ENCODE measurements around the gene SH3GL1.

SH3GL1 gene

DNA sequence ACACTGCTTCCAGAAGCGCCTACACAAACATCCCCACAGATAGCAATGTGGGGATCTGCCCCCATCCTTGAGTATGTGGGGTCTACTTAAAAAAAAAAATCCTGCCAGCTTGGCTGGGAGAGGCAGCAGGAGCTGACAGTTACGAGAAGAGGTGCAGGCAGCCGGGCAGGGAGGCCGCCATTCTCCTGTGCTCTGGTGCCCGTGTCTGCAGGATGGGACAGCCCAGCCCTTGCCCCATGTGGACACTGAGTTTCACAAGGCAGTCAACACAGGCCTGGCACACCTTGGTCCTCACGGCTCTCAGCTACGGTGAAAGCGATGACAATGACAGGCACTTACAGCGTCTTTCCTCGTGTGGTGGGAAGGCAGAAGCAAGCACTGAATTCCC lies 33.0 kb downstream of the SH3GL1 start:
- DNase-seq (ENCODE audit: extremely low spot score), result no peak
- CTCF ChIA-PET, result no interaction called here
- TF ChIP-seq, protein P1, sequence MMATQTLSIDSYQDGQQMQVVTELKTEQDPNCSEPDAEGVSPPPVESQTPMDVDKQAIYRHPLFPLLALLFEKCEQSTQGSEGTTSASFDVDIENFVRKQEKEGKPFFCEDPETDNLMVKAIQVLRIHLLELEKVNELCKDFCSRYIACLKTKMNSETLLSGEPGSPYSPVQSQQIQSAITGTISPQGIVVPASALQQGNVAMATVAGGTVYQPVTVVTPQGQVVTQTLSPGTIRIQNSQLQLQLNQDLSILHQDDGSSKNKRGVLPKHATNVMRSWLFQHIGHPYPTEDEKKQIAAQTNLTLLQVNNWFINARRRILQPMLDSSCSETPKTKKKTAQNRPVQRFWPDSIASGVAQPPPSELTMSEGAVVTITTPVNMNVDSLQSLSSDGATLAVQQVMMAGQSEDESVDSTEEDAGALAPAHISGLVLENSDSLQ (IDR thresholded peaks at IDR 0.05), result no peak
- no peak for TF ChIP-seq SP1 (IDR thresholded peaks at IDR 0.05)
- POLR2A ChIA-PET, result no interaction called here

DNA sequence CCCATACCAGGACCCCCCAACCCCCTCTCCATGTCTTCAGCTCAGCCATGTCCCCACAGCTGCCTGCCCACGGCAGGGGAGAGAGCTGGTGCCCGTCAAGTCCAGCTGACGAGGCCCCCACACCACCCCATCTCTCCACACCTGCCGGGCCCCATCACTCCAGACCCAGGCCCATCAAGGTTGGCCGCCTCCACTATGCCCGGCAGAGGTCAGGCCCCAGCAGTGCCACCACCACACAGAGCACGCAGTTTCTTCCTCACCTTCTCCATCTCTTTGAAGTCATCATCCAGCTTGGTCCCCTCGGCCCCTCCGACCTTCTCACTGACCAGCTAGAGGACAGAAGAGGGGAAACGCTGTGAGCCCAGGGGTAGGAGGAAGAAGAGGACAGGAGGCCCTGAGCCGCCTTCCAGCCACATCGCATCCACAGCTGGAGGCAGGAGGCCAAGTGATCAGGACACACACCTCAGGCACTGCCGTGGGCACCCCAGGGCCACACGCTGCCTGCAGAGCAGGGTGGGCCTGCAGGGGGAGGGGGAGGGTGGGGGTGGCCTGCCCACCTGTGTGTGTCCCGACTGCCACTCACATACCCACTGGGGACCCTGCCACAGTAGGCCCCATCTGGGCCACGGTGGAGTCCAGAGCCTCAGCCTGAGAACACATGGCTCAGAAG lies 33.5 kb downstream of the SH3GL1 start:
- CTCF ChIA-PET, result no interaction called here

DNA sequence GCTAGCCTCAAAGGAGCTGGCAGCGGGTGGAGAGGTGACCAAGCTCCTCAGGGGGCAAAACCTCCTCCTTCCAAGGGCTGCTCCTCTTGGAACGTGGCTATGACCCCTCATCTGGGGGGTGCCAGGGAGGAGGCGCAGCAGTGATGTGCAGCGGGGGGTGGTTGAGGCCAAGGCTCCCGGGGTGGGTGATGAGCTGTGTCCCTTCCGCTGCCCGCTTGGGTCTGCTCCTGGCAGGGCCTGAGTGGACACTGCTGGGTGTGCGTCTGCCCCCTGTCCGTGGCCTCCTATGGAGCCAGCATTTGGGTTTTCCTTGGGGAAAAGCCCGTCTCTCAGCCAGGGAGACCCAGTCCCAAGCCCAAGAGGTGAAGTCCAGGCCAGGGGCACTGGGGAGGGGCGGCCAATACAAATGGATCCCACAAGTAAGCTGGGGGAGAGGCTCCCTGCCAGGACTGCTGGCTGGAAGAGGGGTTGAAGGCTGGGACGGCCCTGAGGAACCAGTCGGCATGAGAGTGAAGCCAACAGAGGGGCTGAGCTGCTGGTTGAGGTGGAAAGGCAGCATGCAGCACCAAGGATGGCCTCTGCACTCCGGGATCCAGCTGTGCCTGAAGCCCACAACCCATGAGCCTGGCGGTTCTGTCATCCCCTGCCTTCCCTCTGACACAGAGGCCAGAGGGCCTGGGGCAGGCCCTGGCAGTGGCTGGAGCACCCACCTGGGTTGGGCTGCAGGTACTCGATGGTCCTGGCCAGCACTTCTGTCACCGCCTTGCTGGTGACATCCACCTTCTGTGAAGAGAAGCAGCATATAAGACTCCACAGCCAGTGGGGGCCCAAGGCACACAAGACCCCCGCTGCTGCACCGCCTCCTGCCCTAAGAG lies 34.3 kb downstream of the SH3GL1 start:
- TF ChIP-seq, protein P1 (IDR thresholded peaks at IDR 0.05), result no peak
- TF ChIP-seq TARDBP (IDR thresholded peaks at IDR 0.05) (no peak), FOXA1 (IDR thresholded peaks at IDR 0.05) (no peak), FOXM1 (IDR thresholded peaks at IDR 0.05; ENCODE audit: borderline replicate concordance) (no peak), ARNT (IDR thresholded peaks at IDR 0.05) (no peak), BHLHE40 (IDR thresholded peaks at IDR 0.05; ENCODE audit: borderline replicate concordance) (no peak), NFRKB (IDR thresholded peaks at IDR 0.05) (no peak)
- CTCF ChIA-PET, result interaction anchor here (1.4 kb wide), 1 partner anchor 13 kb away, joined by 6 read pairs; no protein-coding TSS in a partner anchor
- POLR2A ChIA-PET, result no interaction called here
- DNase-seq (ENCODE audit: extremely low spot score), result no peak

More for the DNA sequence above, 33.5 kb downstream of the SH3GL1 start:
- no peak for DNase-seq (ENCODE audit: extremely low spot score)
- no peak for TF ChIP-seq FOXM1 (IDR thresholded peaks at IDR 0.05; ENCODE audit: borderline replicate concordance)
- no peak for TF ChIP-seq FOXA1 (IDR thresholded peaks at IDR 0.05)
- no peak for TF ChIP-seq NFRKB (IDR thresholded peaks at IDR 0.05)
- no peak for TF ChIP-seq ELF4 (IDR thresholded peaks at IDR 0.05)
- no peak for TF ChIP-seq LEF1 (IDR thresholded peaks at IDR 0.05; ENCODE audit: borderline replicate concordance)
- TF ChIP-seq L3MBTL2 (conservative IDR thresholded peaks at IDR 0.05), result no peak
- TF ChIP-seq TARDBP (IDR thresholded peaks at IDR 0.05), result no peak
- no peak for TF ChIP-seq BHLHE40 (IDR thresholded peaks at IDR 0.05; ENCODE audit: borderline replicate concordance)
- TF ChIP-seq ARNT (IDR thresholded peaks at IDR 0.05), result no peak
- no peak for TF ChIP-seq SP1 (IDR thresholded peaks at IDR 0.05)
- no peak for TF ChIP-seq ZNF384 (IDR thresholded peaks at IDR 0.05)
- no peak for TF ChIP-seq SUZ12 (IDR thresholded peaks at IDR 0.05)
- no peak for TF ChIP-seq CTBP1 (IDR thresholded peaks at IDR 0.05; ENCODE audit: borderline replicate concordance)
- TF ChIP-seq, protein P1 (IDR thresholded peaks at IDR 0.05), result no peak
- TF ChIP-seq HDGF (IDR thresholded peaks at IDR 0.05; ENCODE audit: borderline replicate concordance), result no peak
- no peak for TF ChIP-seq FOXK2 (IDR thresholded peaks at IDR 0.05)
- POLR2A ChIA-PET, result no interaction called here

DNA sequence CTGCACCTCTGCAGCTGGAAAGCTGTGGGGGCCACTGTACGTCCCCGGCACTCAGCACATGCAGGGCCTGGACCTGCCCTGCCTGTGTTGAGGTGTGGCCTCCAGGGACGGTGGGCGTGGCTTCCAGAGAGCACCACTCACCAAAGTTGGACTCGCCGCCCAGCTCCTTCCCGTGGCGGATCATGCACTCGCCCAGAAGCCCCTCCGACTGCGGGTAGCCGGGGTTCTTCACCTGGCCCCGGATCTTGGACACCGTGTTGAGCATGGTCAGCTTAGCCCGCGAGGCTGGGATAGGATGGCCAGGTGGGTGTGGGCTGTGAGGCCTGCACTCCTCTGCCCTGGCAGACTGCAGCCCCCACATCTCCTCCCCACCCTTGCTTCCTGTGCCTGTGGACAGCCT lies 35.0 kb downstream of the SH3GL1 start:
- ChIA-PET POLR2A (interaction anchor here (0.7 kb wide), 1 partner anchor 8 kb away, joined by 3 read pairs; no protein-coding TSS in a partner anchor), CTCF (interaction anchor here (1.4 to 1.5 kb wide), 2 partner anchors 13 to 35 kb away, joined by 3 to 6 read pairs; partner anchors contain the start of gene SH3GL1)
- TF ChIP-seq SP1 (IDR thresholded peaks at IDR 0.05) (no peak), ELF4 (IDR thresholded peaks at IDR 0.05) (no peak), BHLHE40 (IDR thresholded peaks at IDR 0.05; ENCODE audit: borderline replicate concordance) (no peak), LEF1 (IDR thresholded peaks at IDR 0.05; ENCODE audit: borderline replicate concordance) (no peak), TARDBP (IDR thresholded peaks at IDR 0.05) (no peak), HDGF (IDR thresholded peaks at IDR 0.05; ENCODE audit: borderline replicate concordance) (no peak), ZNF384 (IDR thresholded peaks at IDR 0.05) (no peak), SUZ12 (IDR thresholded peaks at IDR 0.05) (no peak), FOXM1 (IDR thresholded peaks at IDR 0.05; ENCODE audit: borderline replicate concordance) (no peak), L3MBTL2 (conservative IDR thresholded peaks at IDR 0.05) (no peak), NFRKB (IDR thresholded peaks at IDR 0.05) (no peak), ARNT (IDR thresholded peaks at IDR 0.05) (no peak), CTBP1 (IDR thresholded peaks at IDR 0.05; ENCODE audit: borderline replicate concordance) (no peak), FOXA1 (IDR thresholded peaks at IDR 0.05) (no peak)
- no peak for DNase-seq (ENCODE audit: extremely low spot score)

DNA sequence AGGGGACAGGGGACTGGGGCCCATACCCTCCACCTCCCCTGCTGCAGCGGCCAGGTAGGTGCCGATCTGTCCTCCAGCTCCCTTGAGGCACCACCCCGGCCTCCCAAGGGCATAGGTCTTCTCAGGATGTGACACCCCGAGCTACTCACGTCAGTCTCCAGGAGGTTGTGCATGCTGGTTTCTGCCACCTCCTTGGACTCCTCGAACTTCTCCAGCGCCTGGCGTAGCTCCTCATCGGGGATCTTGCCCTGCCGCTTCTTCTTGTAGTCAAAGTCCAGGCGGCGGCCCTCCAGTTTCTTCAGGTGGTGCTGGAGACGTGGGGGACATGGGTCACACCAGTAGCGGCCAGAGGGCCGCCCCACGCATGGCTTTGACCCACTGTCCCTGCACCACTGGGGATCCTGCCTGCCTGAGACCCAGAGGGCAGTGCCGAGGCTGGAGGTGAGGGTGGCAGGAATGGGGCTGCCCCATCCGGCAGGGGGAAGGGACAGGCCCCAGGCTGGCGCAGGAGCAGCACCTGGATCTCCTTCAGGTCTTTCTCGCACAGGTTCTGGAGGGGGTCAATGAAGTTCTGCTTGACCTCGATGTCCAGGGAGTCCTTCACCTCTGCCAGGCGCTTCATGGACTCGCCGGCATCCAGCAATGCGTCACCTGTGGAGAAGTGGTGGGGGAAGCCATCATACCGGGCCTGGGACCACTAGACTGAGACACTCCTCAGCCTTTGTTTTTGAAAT lies 36.6 kb downstream of the SH3GL1 start:
- no peak for DNase-seq (ENCODE audit: extremely low spot score)
- POLR2A ChIA-PET, result interaction anchor here (0.8 to 1.9 kb wide), 2 partner anchors 21 to 27 kb away, joined by 4 to 8 read pairs; no protein-coding TSS in a partner anchor
- no peak for TF ChIP-seq HDGF (IDR thresholded peaks at IDR 0.05; ENCODE audit: borderline replicate concordance)
- TF ChIP-seq SP1 (IDR thresholded peaks at IDR 0.05), result no peak
- TF ChIP-seq TARDBP (IDR thresholded peaks at IDR 0.05), result no peak
- no peak for TF ChIP-seq NFRKB (IDR thresholded peaks at IDR 0.05)
- TF ChIP-seq FOXA1 (IDR thresholded peaks at IDR 0.05), result no peak
- no peak for TF ChIP-seq ZNF384 (IDR thresholded peaks at IDR 0.05)
- TF ChIP-seq CTBP1 (IDR thresholded peaks at IDR 0.05; ENCODE audit: borderline replicate concordance), result no peak
- TF ChIP-seq FOXK2 (IDR thresholded peaks at IDR 0.05), result no peak
- TF ChIP-seq L3MBTL2 (conservative IDR thresholded peaks at IDR 0.05), result no peak
- no peak for TF ChIP-seq ARNT (IDR thresholded peaks at IDR 0.05)
- no peak for TF ChIP-seq SUZ12 (IDR thresholded peaks at IDR 0.05)
- TF ChIP-seq, protein P1 (IDR thresholded peaks at IDR 0.05), result no peak
- no peak for TF ChIP-seq LEF1 (IDR thresholded peaks at IDR 0.05; ENCODE audit: borderline replicate concordance)
- TF ChIP-seq BHLHE40 (IDR thresholded peaks at IDR 0.05; ENCODE audit: borderline replicate concordance), result no peak
- no peak for TF ChIP-seq ELF4 (IDR thresholded peaks at IDR 0.05)
- TF ChIP-seq FOXM1 (IDR thresholded peaks at IDR 0.05; ENCODE audit: borderline replicate concordance), result no peak
- CTCF ChIA-PET, result interaction anchor here (0.7 to 1.5 kb wide), 2 partner anchors 37 to 110 kb away, joined by 3 to 5 read pairs; partner anchors contain the start of gene SH3GL1

Data from HEK293T (cell line).